D721Med (cell line): ENCODE results near the gene FOXF2.

ENCODE experiments used
- DNase-seq: peaks from one replicate; pipeline ENCODE4 v3.0.0; 2011; ENCODE audit warnings: low spot score; ENCODE audit not compliant: insufficient read length
- FAIRE-seq: peaks from 2 replicates; lab custom pipeline; 2011; peaks lifted over from hg19 to GRCh38; lab: Jason Lieb, UNC
- CTCF ChIP-seq: IDR thresholded peaks from 2 replicates; pipeline ENCODE4 v1.5.1; 2012; ENCODE audit warnings: mild to moderate bottlenecking, control low read depth; ENCODE audit not compliant: insufficient read depth; ENCODE audit errors: missing control alignments

FOXF2 gene

GRCh38 chr6:1392813-1393640 is 3.7 kb downstream of the FOXF2 start:
- FAIRE-seq (no peak), DNase-seq (no peak)
- no peak for TF ChIP-seq CTCF

GRCh38 chr6:1393641-1394283 is 4.4 kb downstream of the FOXF2 start:
- FAIRE-seq (no peak), DNase-seq (no peak)
- TF ChIP-seq CTCF, result no peak

- DNase-seq (no peak), FAIRE-seq (no peak)
- no peak for TF ChIP-seq CTCF
Observed at GRCh38 chr6:1394514-1395463, 5.4 kb downstream of the FOXF2 start.

DNA sequence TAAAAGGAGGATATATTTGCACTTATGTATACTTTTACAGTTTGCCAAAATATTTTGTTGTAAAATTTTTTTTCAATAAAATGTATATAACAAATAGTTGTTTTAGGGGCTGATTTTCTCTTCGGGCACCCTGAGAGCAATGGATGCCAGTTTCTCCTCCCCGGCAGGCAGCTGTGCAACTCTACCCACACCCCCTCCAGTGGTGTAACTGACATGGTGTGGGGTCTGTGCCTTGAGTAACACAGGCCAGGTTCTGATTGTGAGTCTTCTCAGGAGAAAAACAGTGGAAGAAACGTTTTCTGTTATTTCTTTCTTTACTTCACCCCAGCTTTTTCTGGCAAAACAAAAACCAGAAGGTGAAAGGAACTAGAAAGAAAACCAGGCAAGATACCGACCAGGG is 6.1 kb downstream of the FOXF2 start:
- TF ChIP-seq CTCF, result no peak
- no peak for FAIRE-seq
- no peak for DNase-seq

GRCh38 chr6:1395941-1396908 is 6.8 kb downstream of the FOXF2 start:
- DNase-seq (no peak), FAIRE-seq (no peak)
- TF ChIP-seq CTCF, result no peak
